HG03558 (cell line): ENCODE results near the gene USP25.

ENCODE experiments used
- ATAC-seq: cut with Tn5 transposase; IDR thresholded peaks from one replicate; pipeline ENCODE4 v1.9.1; 2021; ENCODE audit warnings: moderate number of reproducible peaks; ENCODE audit not compliant: unreplicated experiment; ENCODE audit errors: extremely low read depth

USP25 gene

DNA sequence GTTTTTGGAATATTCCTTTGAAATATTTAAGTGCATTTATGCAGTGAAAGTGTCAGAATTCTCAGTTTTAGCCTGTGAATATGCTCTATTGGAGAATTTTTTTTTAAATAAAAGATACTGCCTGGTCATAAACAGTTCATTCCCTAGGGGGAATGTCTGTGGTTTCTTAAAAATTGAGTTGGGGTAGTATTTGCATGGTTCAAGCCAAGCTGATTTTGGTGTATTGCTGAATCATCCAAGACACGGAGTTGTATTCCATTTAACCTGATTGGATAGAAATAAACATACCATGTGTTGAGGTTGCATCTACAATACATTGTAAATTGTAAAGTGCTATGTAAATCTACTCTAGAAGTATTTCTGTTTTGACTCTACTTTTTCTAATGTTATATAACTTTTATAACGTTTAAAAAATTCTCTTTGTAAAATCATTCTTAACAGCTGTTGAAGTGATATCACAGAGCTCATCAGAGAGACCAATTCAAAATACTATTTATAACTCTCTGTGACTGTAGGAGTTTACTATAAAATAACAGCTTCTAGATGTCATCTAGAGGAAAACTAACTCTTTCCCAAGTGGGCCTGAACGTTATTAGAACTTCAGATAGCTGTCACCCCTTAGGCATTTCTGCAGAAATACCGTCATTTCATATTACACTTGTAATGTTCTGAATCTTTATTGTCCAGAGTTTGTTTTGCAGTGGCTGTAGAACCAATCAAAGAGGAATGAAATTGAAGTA lies 199.1 kb downstream of the USP25 start:
- no peak for ATAC-seq

DNA sequence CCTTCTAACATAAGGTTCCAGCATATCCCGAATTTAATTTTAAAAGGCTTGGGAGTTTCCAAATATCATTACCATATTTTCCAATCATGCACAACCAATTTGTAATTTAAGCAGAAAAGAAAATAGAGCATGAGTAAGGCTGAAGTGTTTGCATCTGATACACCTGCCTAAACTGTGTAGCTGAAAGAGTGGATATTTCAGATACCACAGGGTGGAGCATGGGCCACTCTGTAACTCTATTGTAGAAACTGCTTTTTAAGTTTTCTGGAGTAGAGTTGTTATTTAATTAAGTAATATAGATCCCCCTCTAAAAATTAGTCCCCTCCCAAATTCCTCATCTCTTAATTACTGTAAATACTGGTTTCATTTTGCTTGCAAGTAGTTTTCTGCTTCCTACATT lies 199.8 kb downstream of the USP25 start:
- ATAC-seq: no peak
